GM12864 (cell line): ENCODE measurements around the gene RERE.

Experiments used
- DNase-seq: peaks from one replicate; pipeline ENCODE4 v3.0.0-alpha.2; 2011; ENCODE audit warnings: low read depth
- H3K4me3 ChIP-seq: 2 replicates; pipeline ENCODE4 v1.5.1; 2011; ENCODE audit warnings: mild to moderate bottlenecking, low read depth, low read length, control low read depth
- TF ChIP-seq, protein P1 (sequence below): IDR thresholded peaks from 2 replicates; pipeline ENCODE4 v1.5.1; 2011; ENCODE audit warnings: low read depth, mild to moderate bottlenecking, moderate library complexity, low read length, control low read depth, inconsistent platforms; ENCODE audit errors: missing control alignments

The RERE gene

DNA sequence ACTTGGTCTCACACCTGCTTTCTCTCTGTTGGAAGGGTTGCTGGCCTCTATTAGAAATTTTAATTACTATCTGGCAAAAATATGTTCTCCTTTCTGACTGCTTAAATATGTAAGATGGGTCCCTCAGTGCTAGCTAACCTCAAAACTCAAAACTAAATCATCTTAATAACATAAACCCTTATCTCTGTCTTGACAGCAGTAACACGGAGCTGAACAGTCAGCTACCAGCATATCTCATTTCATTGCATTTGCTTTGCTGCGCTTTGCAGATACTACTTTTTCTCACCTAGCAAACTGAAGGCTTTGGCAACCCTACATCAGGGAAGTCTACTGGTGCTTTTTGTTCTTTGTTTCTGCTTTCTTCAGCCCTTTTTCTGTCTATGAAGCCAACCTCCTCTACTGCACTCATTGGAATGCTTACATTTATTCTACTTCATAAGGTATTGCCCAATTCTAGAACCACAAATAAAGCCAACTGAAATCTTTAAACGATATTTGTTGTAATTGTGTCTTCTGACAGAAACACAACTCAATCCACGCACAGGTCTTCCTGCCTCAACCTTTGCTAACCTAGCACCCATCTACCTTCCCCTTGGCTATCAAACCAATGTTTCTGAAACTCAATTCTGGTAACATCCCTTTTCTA, 95.6 kb downstream of the RERE start:
- no peak for DNase-seq
- TF ChIP-seq, protein P1, sequence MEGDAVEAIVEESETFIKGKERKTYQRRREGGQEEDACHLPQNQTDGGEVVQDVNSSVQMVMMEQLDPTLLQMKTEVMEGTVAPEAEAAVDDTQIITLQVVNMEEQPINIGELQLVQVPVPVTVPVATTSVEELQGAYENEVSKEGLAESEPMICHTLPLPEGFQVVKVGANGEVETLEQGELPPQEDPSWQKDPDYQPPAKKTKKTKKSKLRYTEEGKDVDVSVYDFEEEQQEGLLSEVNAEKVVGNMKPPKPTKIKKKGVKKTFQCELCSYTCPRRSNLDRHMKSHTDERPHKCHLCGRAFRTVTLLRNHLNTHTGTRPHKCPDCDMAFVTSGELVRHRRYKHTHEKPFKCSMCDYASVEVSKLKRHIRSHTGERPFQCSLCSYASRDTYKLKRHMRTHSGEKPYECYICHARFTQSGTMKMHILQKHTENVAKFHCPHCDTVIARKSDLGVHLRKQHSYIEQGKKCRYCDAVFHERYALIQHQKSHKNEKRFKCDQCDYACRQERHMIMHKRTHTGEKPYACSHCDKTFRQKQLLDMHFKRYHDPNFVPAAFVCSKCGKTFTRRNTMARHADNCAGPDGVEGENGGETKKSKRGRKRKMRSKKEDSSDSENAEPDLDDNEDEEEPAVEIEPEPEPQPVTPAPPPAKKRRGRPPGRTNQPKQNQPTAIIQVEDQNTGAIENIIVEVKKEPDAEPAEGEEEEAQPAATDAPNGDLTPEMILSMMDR, result no peak
- no peak overlapping the region for H3K4me3 ChIP-seq

DNA sequence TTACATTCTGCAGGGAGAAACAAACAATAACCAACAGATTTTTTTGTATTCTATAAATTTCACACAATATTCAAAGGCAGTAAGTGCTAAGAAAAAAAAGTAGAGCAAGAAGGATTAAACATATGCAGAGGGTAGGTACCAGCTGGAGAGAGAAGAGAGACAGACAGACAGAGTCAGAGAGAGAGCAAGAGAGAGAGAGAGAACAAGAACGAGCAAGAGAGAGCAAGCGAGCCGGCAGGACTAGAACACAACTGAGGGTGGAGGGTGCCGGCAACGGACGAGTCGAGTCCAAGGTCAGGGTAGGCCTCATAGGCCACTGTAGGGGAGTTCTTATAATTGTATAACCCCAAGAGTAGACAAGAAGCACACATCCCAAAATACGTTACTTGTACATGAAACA, 97.1 kb downstream of the RERE start:
- TF ChIP-seq, protein P1, result no peak
- no peak overlapping the region for H3K4me3 ChIP-seq
- DNase-seq, result no peak

DNA sequence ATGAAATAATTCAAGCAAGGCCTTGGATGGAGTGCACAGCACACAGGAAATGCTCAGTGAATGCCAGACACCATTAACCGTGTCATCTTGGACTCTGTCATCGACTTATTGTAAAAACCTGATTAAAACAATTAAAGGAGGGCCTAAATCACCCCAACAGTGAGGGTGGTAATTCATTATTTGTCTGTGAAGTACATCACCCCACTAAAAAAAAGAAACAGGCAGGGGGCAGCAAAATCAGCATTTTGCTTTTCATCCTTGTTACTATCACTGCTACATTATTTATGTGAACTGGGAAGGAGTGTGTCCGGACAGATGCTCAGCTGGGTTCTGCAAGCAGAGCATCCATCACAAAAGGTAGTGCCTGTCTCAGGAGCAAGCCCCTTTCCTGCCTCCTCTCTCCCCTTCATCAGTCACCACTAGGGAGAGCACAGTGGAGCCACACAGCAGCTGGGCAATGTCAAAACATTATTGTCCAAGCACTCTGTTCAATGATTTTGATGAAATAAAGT, 98.5 kb downstream of the RERE start:
- no peak for DNase-seq
- no peak overlapping the region for H3K4me3 ChIP-seq
- TF ChIP-seq, protein P1, result peak; percentile 27

DNA sequence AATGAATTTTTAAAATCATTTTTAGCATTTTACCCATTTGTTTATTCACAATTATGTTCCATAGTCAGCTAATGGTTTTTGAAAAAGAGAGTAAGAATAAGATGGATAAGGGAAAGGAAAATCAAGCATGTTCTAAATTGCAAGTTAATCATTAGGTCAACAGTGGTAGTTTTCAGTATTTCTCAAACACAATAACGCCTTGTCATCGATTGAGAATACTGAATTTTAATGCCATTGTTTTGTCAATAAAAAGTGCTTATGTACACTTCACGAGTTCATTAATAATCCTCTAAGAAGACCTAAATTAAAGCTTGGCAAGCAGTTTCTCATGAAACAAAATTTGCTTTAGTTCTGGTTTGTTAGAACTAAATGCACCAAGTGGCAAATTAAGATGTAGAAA, 100.3 kb downstream of the RERE start:
- TF ChIP-seq, protein P1, result no peak
- DNase-seq, result no peak
- no peak overlapping the region for H3K4me3 ChIP-seq

DNA sequence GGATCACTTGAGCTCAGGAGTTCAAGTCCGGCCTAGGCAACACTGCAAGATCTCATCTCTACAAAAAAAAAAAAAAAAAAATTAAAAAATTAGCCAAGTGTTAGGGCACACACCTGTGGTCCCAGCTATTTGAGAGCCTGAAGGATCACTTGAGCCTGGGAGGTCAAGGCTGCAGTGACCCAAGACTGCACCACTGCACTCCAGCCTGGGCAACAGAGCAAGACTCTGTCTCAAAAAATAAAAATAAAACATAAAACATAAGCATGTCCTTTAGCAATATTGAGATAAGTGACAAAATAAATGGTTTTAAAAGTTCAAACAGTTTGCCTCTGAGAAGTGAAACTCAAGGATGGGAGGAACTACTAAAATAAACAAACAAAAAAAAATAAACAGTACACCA, 101.2 kb downstream of the RERE start:
- no peak for DNase-seq
- TF ChIP-seq, protein P1, result no peak
- no peak overlapping the region for H3K4me3 ChIP-seq

GRCh38 chr1:8714173-8714572, 103.3 kb downstream of the RERE start:
- TF ChIP-seq, protein P1, result no peak
- DNase-seq, result no peak
- no peak overlapping the region for H3K4me3 ChIP-seq

GRCh38 chr1:8712413-8713231, 104.8 kb downstream of the RERE start:
- H3K4me3 ChIP-seq, result no peak overlapping the region
- TF ChIP-seq, protein P1, result no peak
- DNase-seq, result no peak
